ENCODE results near the gene PGLYRP2. TPM values are rescaled to one million over a fixed set of nuclear protein-coding genes. Genes with fewer than 3 reads are reported as not detected.
A peak's percentile ranks its signal among the peaks of the same experiment; 100 is the strongest.

The PGLYRP2 gene
- total and polyA plus RNA-seq, 2 of the 13 experiments (the other 11 are each of a cell fraction or from before 2014, with no cell fraction given), result 0.04 to 1.0 TPM

- in situ Hi-C loops (cut with HindIII; ENCODE audit: extremely low pct_ligation_motif_present, low pct_unique_long_range_greater_than_20kb) (no loop called here), intact Hi-C loops (cut with micrococcal nuclease; ENCODE audit: unreplicated experiment) (no loop called here)
- FAIRE-seq (no peak), ATAC-seq (no peak), DNase-seq (ENCODE audit: low spot score) (no peak)
- H2AFZ ChIP-seq (ENCODE audit: low read length), result no peak overlapping the region
- H3K27me3 ChIP-seq (ENCODE audit: control insufficient read depth in 1 of 2, insufficient read depth in 2 of 2, low read length in 2 of 2), result no peaks in the 10 kb centered on the region
- no peak for TF ChIP-seq ZBTB43 (CRISPR knock-in tag; conservative IDR thresholded peaks at IDR 0.05)
- TF ChIP-seq ZNF234 (CRISPR knock-in tag; conservative IDR thresholded peaks at IDR 0.05), result no peak
- 0 out of 2 replicates have a peak, but pooled peaks have one; percentile 20 for TF ChIP-seq ZNF770 (CRISPR knock-in tag; IDR thresholded peaks at IDR 0.05)
- TF ChIP-seq ZNF512 (CRISPR knock-in tag; IDR thresholded peaks at IDR 0.05), result no peak; the same call in 1 of the 2 replicates
- peak; percentile 44; the same call in 1 of the 2 replicates for TF ChIP-seq CEBPB (IDR thresholded peaks at IDR 0.05; ENCODE audit: borderline replicate concordance, low read depth, low read length)
- no peak overlapping the region for H3K27ac ChIP-seq (ENCODE audit: extremely low read length, insufficient read depth, low read length)
- H3K4me2 ChIP-seq (ENCODE audit: low read depth, low read length), result no peak overlapping the region
- BruUV-seq (replicated peaks), result no TSS peak
- H3K79me2 ChIP-seq (ENCODE audit: insufficient read depth, low read length), result no peaks in the 10 kb centered on the region
- no peaks in the 10 kb centered on the region for H3K36me3 ChIP-seq (replicated peaks in 1 of 2; ENCODE audit: control insufficient read depth in 1 of 2, insufficient read depth in 2 of 2, low read length in 2 of 2)
- peaks cover 33% of the 10 kb centered on the region for H3K4me1 ChIP-seq (ENCODE audit: insufficient read depth, low read length)
- ChIA-PET POLR2A (no interaction called here), CTCF (ENCODE audit: low intra/inter-chr PET ratio, low total read pairs) (no interaction called here)
- WGBS (ENCODE audit: low lambda C conversion rate), result 55% methylated on average over 6 of the region's 6 CpGs
- no peaks in the 10 kb centered on the region for H4K20me1 ChIP-seq (ENCODE audit: insufficient read depth, low read length)
- H3K4me3 ChIP-seq (replicated peaks in 1 of 3; ENCODE audit: insufficient read depth in 1 of 3, low read depth in 2 of 3, low read length in 3 of 3), result no peak overlapping the region
- H3K9me3 ChIP-seq (ENCODE audit: low read length), result no peaks in the 10 kb centered on the region
- no peak overlapping the region for H3K9ac ChIP-seq (ENCODE audit: insufficient read depth, low read depth, low read length)
Measured at GRCh38 chr19:15467734-15468214, 11.5 kb downstream of the PGLYRP2 start.
